ENCODE data around the gene BRPF3.

BRPF3 gene

GRCh38 chr6:36226438-36227047 is 30.0 kb downstream of the BRPF3 start:
- no peak for DNase-seq (ENCODE audit: low read depth, low spot score)
- no peak overlapping the region for H3K4me3 ChIP-seq (ENCODE audit: low read length)

DNA sequence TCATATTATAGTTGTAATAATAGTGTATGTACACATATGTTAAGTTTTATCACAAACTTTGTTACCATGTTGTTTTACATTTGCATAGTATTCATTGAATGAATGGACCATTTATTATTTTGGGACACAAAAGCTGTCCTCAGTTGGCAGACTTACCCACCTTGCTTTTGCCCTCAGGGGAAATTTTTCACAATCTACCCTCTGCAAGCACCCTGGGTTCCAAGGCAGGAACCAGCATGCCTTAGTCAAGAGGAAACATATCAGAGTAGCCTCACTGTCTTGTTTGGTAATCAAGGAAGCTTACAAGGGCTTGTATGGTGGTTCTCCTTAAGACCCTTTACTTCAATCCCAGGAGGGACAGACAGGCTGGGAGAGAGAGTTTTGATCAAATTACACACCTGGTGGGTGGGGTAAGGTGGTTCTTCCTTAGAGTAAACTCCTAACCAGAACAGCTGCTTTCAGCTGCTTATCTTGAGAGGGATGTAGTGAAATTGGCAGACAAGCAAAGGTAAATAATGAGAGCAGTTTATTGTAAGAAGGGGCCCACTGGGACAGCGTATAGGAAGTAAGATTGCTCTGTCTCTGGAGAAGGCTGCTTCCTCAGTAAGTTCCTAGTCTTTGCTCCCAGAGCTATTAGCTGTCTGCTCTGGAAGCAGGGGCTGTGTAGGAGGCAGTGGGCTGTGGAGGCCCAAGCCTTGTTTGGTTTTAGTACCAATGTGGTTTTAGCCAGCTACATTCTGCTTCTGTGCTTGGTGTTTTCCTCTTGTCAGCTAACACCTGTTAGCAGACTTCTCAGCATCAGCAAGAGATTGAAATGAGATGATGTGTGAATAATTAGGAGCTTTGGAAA is 31.1 kb downstream of the BRPF3 start:
- DNase-seq (ENCODE audit: low read depth, low spot score) = no peak
- no peak overlapping the region for H3K4me3 ChIP-seq (ENCODE audit: low read length)

GRCh38 chr6:36229223-36229622 is 32.7 kb downstream of the BRPF3 start:
- H3K4me3 ChIP-seq (ENCODE audit: low read length) = no peak overlapping the region
- no peak for DNase-seq (ENCODE audit: low read depth, low spot score)

GRCh38 chr6:36230371-36230770 is 33.8 kb downstream of the BRPF3 start:
- no peak overlapping the region for H3K4me3 ChIP-seq (ENCODE audit: low read length)
- no peak for DNase-seq (ENCODE audit: low read depth, low spot score)

DNA sequence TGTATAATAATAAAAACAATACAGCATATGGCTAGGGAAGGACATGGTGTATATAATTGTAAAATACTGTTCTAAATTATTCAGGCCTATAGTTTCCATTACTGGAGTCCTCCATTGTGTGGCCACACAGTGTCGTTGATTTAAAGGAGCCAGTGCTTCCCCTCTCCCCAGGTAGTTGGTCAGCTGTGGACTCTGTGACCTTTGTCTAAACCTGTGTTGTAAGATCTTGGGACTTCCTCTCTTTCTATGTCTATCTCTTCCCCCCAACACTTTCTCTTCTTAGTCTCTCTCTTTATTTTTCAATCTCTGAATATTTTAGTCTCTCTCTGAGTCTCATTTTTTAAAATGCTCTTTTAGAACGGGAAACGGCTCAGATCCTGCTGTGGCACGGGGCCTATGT is 35.6 kb downstream of the BRPF3 start:
- DNase-seq (ENCODE audit: low read depth, low spot score) = no peak
- H3K4me3 ChIP-seq (ENCODE audit: low read length) = no peak overlapping the region

- DNase-seq (ENCODE audit: low read depth, low spot score) = no peak
- H3K4me3 ChIP-seq (ENCODE audit: low read length) = no peak overlapping the region
Measured at GRCh38 chr6:36235309-36235708, 38.8 kb downstream of the BRPF3 start.

DNA sequence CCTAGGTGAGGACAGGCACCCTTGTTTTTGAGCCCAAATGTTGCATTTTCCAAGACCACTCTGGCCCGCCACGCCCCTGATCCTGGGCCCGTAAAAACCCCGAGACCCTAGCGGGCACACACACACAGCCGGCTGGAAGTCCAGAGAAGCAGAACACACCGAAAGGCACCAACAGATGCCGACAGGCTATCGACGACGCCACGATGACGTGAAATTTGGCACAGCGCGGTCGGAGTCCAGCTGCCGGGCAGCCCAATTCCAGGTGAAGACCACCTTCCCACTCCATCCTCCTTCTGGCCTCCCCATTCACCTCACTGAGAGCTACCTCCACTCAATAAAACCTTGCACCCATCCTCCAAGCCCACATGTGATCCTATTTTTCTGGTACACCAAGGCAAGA is 39.3 kb downstream of the BRPF3 start:
- no peak overlapping the region for H3K4me3 ChIP-seq (ENCODE audit: low read length)
- DNase-seq (ENCODE audit: low read depth, low spot score) = no peak

DNA sequence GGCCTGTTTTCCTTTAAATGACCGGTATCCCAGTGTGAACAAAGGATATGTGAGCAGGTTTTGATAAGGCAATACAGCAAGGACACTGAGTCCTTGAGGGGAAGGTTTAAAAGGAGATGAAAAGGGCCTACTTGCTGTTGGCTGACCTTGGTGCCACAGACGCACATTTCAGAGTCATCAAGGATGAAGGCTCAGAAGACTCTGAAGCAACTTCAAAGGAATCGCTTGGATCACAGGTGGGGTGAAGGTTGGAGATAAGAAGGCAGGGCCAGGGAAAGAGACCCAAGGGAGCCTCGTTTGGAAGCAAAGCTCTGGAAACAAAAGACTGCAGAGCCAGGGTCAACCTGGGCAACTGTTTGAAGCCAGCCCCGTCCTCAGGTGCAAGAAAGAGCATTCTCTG is 43.2 kb downstream of the BRPF3 start:
- no peak overlapping the region for H3K4me3 ChIP-seq (ENCODE audit: low read length)
- DNase-seq (ENCODE audit: low read depth, low spot score) = no peak

DNA sequence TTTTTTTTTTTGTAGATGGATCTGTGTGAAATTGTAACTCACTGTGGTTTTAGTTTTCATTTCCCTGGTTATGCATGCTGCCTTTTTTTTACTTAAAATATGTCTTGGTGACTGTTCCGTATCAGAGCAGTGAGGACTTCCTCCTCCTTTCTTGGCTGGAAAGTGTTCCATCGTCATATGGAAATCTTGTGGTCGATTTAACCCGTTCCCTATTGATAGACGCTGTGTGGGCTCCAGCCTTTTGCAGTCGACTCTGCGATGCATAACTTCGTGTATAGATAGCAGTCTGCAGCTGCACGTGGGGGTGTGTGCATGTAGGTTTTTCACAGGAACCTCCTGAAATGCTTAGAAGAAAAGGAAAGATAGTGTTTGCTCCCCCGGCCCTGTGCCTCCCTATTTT is 45.2 kb downstream of the BRPF3 start:
- peak; percentile 45 for DNase-seq (ENCODE audit: low read depth, low spot score)
- no peak overlapping the region for H3K4me3 ChIP-seq (ENCODE audit: low read length)

GRCh38 chr6:36242161-36242560 is 45.6 kb downstream of the BRPF3 start:
- no peak for DNase-seq (ENCODE audit: low read depth, low spot score)
- H3K4me3 ChIP-seq (ENCODE audit: low read length) = no peak overlapping the region

DNA sequence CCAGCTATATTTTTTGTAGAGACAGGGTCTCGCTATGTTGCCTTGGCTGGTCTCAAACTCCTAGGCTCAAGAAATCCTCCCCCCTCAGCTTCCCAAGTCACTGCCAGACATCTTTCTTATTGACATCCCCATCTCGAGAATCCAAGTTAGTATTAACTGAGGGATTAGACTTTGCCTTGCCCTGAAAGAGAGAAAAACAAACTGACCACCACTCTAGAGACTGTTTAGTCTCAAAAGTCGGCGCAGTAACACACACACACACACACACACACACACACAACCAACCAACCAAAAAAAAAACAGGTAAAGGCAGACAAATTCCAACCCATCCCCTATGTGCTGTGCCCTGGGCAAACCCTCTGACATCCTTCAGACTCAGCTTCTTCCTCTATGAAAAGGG is 46.1 kb downstream of the BRPF3 start:
- DNase-seq (ENCODE audit: low read depth, low spot score) = no peak

DNA sequence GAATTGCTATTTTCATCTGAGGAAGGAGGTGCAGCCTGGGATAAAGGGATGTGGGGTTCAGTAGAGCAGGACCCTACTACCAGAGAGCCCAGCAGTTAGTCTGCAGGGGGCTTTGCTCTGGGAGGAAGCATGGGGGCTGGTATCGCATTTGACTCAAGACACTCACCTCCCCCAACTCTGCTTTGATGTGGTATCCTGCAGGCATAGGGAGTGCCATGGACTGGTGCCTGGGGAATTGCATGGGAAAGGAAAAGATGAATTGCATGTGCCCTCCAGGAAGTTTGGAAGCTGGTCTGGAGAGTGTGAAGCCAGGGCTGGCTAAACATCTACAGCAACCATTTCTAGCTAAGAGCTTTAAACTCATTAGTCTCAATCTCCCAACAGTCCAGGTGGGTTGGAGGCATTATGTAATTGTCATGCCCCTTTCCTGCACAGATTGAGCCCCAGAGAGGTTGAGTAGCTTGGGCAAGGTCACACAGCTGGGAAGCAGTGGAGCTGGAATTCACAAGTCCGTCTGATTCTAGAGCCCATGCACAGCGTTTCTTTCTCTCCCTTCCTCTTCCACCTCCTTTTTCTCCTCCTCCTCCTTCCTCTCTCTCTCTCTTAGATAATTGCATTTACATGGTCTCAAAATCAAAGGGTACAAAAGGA is 47.1 kb downstream of the BRPF3 start:
- no peak for DNase-seq (ENCODE audit: low read depth, low spot score)
- H3K4me3 ChIP-seq (ENCODE audit: low read length) = no peak overlapping the region

More for the DNA sequence above, 46.1 kb downstream of the BRPF3 start:
- H3K4me3 ChIP-seq (ENCODE audit: low read length) = no peak overlapping the region

GRCh38 chr6:36244641-36245280 is 48.2 kb downstream of the BRPF3 start:
- H3K4me3 ChIP-seq (ENCODE audit: low read length) = no peak overlapping the region
- DNase-seq (ENCODE audit: low read depth, low spot score) = no peak

DNA sequence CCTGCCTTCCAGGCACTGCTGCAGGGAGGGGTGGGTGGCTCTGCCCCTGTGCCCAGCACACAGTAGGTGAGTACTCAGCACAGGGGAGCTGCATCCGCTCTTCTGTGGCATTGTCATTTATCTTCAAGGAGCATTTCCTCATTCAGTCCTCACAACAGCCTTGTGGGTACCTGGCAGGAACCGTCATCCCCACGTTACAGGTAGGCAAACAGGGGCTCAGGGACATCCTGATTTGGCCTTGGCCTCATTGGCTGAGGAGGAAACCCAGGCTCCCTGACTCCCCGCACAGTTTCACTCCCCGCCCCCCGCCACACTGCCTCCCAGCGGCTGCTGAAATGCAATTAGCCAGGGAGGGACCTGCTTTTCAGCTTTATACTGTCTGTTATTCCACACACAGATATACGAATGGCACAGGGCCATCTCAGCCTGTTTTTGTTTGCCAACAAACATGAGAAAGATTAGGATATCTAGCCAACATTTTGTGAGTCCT is 49.1 kb downstream of the BRPF3 start:
- no peak overlapping the region for H3K4me3 ChIP-seq (ENCODE audit: low read length)
- no peak for DNase-seq (ENCODE audit: low read depth, low spot score)

DNA sequence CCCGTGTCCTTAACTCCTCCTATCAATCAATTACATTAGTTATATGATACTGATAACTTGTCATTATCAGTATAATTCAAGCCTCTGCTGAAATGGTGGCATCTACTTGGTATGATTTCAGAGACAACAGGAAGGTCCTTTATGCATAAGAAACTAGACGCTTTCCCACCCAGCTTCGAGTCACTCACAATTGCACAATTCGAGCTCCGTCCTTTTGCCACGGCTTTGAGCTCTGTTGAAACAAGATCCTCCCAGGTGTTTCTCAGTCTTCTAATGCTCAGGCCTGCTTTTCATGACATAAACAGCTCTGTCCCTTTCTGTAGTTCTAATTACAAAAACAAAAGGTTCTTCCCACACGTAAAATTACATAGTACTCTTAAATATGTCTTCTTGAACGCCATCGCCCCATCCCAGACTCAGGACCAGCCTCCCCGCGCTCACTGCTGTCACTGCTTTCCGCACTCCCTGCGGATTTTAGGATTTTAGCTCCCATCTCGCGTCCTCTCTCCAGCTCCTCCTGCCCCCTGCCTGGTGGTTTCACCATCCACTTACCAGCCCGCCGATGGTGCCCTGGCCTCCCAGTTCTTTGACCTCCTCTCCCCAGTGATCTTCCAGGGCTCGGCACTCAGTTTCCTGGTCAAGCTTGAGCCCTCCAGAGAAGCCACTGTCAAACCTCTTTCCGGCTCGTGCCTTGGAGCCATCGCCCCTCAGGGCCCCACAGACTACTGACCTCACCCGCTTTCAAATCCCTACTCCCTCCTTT is 50.1 kb downstream of the BRPF3 start:
- DNase-seq (ENCODE audit: low read depth, low spot score) = no peak
- H3K4me3 ChIP-seq (ENCODE audit: low read length) = no peak overlapping the region

DNA sequence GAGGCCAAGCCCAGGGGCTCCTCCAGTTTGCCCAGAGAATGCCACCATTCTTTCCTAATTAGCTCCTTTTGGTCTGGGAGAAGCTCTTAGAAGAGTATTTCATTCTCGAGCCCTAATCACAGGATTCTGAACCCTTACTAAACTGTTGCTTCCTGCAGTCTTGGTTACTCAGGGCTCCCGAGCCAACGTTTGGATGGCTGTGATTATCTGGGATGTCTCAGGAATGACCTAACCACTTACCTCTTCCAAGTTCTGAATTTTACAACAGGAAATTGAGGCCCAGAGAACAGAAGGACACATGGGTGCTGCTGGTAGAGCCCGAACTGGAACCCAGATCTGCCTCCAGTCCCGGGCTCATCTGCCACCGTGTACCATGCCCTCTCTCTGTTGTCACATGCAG is 51.1 kb downstream of the BRPF3 start:
- DNase-seq (ENCODE audit: low read depth, low spot score) = no peak

GRCh38 chr6:36248980-36249379 is 52.4 kb downstream of the BRPF3 start:
- no peak for DNase-seq (ENCODE audit: low read depth, low spot score)

More for the DNA sequence above, 51.1 kb downstream of the BRPF3 start:
- no peak overlapping the region for H3K4me3 ChIP-seq (ENCODE audit: low read length)

GRCh38 chr6:36249536-36249935 is 53.0 kb downstream of the BRPF3 start:
- DNase-seq (ENCODE audit: low read depth, low spot score) = no peak

More at GRCh38 chr6:36248980-36249379, 52.4 kb downstream of the BRPF3 start:
- no peak overlapping the region for H3K4me3 ChIP-seq (ENCODE audit: low read length)

DNA sequence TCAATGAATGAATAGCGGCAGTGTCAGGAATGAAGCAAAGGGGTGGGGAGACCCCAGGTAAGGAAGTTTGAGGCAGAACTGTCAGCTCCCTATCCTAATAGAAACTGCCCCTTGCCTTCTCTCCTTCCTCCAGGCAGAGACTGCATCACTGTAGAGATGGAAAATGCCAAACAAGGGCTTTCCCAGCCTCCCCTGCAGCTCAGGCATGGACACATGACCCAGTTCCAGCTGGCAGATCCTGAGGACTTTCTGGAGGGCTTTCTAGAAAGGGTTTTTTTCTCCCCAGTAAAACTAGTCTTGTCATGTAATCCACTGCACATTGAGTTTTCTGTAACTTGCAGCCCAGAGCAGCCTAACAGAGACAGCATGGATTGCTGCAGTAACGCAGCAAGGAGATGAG is 55.5 kb downstream of the BRPF3 start:
- H3K4me3 ChIP-seq (ENCODE audit: low read length) = no peak overlapping the region
- DNase-seq (ENCODE audit: low read depth, low spot score) = no peak

More at GRCh38 chr6:36249536-36249935, 53.0 kb downstream of the BRPF3 start:
- H3K4me3 ChIP-seq (ENCODE audit: low read length) = no peak overlapping the region
